ENCODE data around the gene TNFRSF4. TPM values are rescaled to one million over a fixed set of nuclear protein-coding genes. Genes with fewer than 3 reads are reported as not detected.

TNFRSF4 gene
- total and polyA plus RNA-seq, 10 of the 15 experiments (the other 5 are each of a cell fraction or from before 2014, with no cell fraction given): 0.05 to 7.3 (median 2.5) TPM; not detected in 1

DNA sequence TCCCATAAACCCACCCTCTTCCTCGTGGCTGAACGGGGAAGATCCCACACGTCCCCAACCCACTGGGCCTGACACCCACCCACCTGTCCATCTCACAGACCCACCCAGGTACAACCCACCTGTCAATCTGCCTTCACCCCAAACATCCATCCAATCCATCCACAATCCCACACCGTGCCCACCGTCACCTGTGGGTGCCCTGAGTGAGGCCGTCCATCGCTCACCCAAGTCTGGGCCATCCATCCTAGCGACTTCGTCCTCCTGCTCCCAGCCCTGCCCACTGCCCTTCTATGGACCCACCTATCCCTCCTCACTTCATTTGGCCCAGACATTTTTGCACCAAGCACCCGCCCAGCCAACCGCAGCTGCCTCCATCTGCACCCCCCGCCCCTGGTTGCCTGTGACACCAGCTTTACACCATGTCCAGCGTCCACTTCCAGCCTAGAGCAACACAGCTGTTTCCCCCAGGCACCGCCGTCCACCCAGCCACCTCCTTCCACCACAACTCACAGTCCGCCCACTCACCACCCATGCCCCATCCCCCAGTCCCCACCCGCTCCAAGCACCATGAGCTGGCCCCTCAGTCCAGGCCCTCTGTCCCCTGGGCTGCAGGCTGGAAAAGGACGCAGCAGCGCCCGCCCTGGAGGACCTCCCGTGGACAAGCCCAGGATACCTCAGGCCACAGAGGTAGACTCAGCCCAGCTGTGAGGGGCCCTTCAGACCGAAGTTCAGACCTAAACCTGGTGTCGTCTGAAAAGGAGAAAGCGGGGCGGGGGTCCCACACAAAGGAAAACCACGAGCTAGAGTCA lies 32.6 kb downstream of the TNFRSF4 start:
- H3K9me3 ChIP-seq (replicated peaks; ENCODE audit: control insufficient read depth, insufficient read depth, low read length): no peaks in the 10 kb centered on the region
- H2AFZ ChIP-seq (ENCODE audit: control insufficient read depth, low read depth, low read length): no peak overlapping the region
- CTCF ChIA-PET: no interaction called here
- TF ChIP-seq, protein P1, sequence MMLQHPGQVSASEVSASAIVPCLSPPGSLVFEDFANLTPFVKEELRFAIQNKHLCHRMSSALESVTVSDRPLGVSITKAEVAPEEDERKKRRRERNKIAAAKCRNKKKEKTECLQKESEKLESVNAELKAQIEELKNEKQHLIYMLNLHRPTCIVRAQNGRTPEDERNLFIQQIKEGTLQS (IDR thresholded peaks at IDR 0.05; ENCODE audit: borderline replicate concordance, extremely low read depth, low read depth, low read length): no peak
- no peak for TF ChIP-seq ZNF207 (IDR thresholded peaks at IDR 0.05; ENCODE audit: borderline replicate concordance)
- TF ChIP-seq, protein P2, sequence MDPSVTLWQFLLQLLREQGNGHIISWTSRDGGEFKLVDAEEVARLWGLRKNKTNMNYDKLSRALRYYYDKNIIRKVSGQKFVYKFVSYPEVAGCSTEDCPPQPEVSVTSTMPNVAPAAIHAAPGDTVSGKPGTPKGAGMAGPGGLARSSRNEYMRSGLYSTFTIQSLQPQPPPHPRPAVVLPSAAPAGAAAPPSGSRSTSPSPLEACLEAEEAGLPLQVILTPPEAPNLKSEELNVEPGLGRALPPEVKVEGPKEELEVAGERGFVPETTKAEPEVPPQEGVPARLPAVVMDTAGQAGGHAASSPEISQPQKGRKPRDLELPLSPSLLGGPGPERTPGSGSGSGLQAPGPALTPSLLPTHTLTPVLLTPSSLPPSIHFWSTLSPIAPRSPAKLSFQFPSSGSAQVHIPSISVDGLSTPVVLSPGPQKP (IDR thresholded peaks at IDR 0.05; ENCODE audit: low read depth, low read length): no peak
- no peak for TF ChIP-seq HDAC6 (IDR thresholded peaks at IDR 0.05; ENCODE audit: unreplicated experiment)
- no peak for TF ChIP-seq MYC (IDR thresholded peaks at IDR 0.05; ENCODE audit: insufficient read depth, insufficient read length, insufficient replicate concordance, low read length, severe bottlenecking)
- no peak for TF ChIP-seq HCFC1 (IDR thresholded peaks at IDR 0.05; ENCODE audit: low read length)
- TF ChIP-seq CBFB (IDR thresholded peaks at IDR 0.05; ENCODE audit: low read depth): no peak
- no peak for TF ChIP-seq SMC3 (IDR thresholded peaks at IDR 0.05; ENCODE audit: borderline replicate concordance, low read length)
- TF ChIP-seq, protein P3, sequence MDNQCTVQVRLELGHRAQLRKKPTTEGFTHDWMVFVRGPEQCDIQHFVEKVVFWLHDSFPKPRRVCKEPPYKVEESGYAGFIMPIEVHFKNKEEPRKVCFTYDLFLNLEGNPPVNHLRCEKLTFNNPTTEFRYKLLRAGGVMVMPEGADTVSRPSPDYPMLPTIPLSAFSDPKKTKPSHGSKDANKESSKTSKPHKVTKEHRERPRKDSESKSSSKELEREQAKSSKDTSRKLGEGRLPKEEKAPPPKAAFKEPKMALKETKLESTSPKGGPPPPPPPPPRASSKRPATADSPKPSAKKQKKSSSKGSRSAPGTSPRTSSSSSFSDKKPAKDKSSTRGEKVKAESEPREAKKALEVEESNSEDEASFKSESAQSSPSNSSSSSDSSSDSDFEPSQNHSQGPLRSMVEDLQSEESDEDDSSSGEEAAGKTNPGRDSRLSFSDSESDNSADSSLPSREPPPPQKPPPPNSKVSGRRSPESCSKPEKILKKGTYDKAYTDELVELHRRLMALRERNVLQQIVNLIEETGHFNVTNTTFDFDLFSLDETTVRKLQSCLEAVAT (IDR thresholded peaks at IDR 0.05): no peak
- no peak for TF ChIP-seq MEF2A (IDR thresholded peaks at IDR 0.05; ENCODE audit: insufficient read depth, low read depth, low read length)
- no peak for TF ChIP-seq IRF4 (IDR thresholded peaks at IDR 0.05; ENCODE audit: low read depth, low read length)
- TF ChIP-seq, protein P4, sequence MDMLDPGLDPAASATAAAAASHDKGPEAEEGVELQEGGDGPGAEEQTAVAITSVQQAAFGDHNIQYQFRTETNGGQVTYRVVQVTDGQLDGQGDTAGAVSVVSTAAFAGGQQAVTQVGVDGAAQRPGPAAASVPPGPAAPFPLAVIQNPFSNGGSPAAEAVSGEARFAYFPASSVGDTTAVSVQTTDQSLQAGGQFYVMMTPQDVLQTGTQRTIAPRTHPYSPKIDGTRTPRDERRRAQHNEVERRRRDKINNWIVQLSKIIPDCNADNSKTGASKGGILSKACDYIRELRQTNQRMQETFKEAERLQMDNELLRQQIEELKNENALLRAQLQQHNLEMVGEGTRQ (IDR thresholded peaks at IDR 0.05; ENCODE audit: borderline replicate concordance, low read depth, low read length): no peak
- TF ChIP-seq CHD1 (IDR thresholded peaks at IDR 0.05; ENCODE audit: low read depth, low read length): no peak
- no peak for TF ChIP-seq SUPT20H (IDR thresholded peaks at IDR 0.05; ENCODE audit: borderline replicate concordance, control insufficient read depth, low read depth, low read length)
- no peak for TF ChIP-seq TCF12 (IDR thresholded peaks at IDR 0.05; ENCODE audit: low read depth, low read length)
- no peaks in the 10 kb centered on the region for H3K4me1 ChIP-seq (ENCODE audit: control insufficient read depth, insufficient read depth, low read length)
- no peaks in the 10 kb centered on the region for H3K79me2 ChIP-seq (ENCODE audit: control insufficient read depth, insufficient read depth, low read length)
- no TSS peak for BruUV-seq (replicated peaks)
- intact Hi-C loops (cut with micrococcal nuclease; ENCODE audit: unreplicated experiment): no loop called here
- H3K4me3 ChIP-seq: no peak overlapping the region
- H3K9ac ChIP-seq (ENCODE audit: control insufficient read depth, insufficient read depth, low read length): no peak overlapping the region
- SMC1A ChIA-PET (ENCODE audit: uncharacterized antibody, unreplicated experiment): no interaction called here
- in situ Hi-C loops (cut with MboI): no loop called here
- no peaks in the 10 kb centered on the region for H4K20me1 ChIP-seq (ENCODE audit: control insufficient read depth, insufficient read depth)
- RAD21 ChIA-PET (ENCODE audit: unreplicated experiment): no interaction called here
- POLR2A ChIA-PET: no interaction called here
- H3K36me3 ChIP-seq (ENCODE audit: control insufficient read depth in 2 of 2, insufficient read depth in 2 of 2, low read length in 1 of 2): no peaks in the 10 kb centered on the region
- no peaks in the 10 kb centered on the region; a peak in 2 of 4 replicates for H3K27me3 ChIP-seq (replicated peaks in 1 of 2; ENCODE audit: control insufficient read depth in 2 of 2, insufficient read depth in 2 of 2, low read length in 1 of 2)
- no peak overlapping the region for H3K4me2 ChIP-seq (ENCODE audit: control insufficient read depth, insufficient read depth)
- no peak for ATAC-seq
- FAIRE-seq: no peak
- 45% methylated on average over 26 of the region's 26 CpGs for WGBS (ENCODE audit: insufficient coverage, insufficient replicate concordance, low lambda C conversion rate, missing lambda C conversion rate)
- no peak overlapping the region for H3K27ac ChIP-seq (ENCODE audit: control insufficient read depth, insufficient read depth)
- DNase-seq (ENCODE audit: low read depth, low spot score): no peak
